ENCODE data around the gene OR13J1. TPM values are rescaled to one million over a fixed set of nuclear protein-coding genes. Genes with fewer than 3 reads are reported as not detected.

The OR13J1 gene
- total RNA-seq, 1 donor from 2014 or later, result not detected

DNA sequence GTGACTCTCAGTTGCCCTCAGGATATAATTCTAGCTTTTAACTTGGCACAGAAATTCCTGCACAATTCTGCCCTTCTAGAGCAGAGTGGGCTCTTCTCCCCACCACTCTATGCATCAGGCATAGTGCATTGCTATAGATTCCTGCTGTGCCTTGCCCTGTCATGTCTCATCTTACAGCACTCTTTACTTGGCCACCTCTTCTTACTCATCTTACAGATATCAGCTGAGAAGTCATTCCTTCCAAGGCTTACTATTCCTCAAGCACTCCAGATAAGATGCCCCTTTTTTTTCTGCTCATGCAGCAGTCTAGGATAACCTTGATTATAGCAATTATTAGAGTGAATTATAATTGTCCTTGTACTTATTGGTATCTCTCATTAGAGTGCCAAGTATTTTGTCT is 47.3 kb downstream of the OR13J1 start:
- H3K4me3 ChIP-seq (ENCODE audit: low read depth, low read length), result no peak overlapping the region
- DNase-seq (ENCODE audit: low read depth), result no peak
- TF ChIP-seq, protein P1, sequence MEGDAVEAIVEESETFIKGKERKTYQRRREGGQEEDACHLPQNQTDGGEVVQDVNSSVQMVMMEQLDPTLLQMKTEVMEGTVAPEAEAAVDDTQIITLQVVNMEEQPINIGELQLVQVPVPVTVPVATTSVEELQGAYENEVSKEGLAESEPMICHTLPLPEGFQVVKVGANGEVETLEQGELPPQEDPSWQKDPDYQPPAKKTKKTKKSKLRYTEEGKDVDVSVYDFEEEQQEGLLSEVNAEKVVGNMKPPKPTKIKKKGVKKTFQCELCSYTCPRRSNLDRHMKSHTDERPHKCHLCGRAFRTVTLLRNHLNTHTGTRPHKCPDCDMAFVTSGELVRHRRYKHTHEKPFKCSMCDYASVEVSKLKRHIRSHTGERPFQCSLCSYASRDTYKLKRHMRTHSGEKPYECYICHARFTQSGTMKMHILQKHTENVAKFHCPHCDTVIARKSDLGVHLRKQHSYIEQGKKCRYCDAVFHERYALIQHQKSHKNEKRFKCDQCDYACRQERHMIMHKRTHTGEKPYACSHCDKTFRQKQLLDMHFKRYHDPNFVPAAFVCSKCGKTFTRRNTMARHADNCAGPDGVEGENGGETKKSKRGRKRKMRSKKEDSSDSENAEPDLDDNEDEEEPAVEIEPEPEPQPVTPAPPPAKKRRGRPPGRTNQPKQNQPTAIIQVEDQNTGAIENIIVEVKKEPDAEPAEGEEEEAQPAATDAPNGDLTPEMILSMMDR (conservative IDR thresholded peaks at IDR 0.05; ENCODE audit: low read depth, low read length), result no peak

DNA sequence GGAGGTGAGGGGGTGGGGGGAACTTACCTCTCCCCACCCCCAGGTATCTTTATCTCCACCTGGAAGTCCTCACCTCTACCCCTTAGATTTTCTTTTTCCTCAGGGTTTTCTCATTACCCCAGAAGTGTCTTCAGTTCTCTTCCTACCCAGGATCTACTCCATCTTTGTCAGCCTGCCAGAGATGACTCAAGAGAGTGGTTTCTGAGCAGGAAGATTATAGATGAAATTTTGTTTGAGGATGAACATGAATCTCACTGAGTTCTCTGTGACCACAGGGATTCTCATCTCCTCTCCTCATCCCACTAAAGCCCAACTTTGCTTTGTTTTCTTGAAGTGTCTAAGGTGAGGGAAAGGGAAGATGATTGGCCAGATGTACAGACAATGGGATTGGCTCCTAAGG is 50.1 kb downstream of the OR13J1 start:
- TF ChIP-seq, protein P1 (conservative IDR thresholded peaks at IDR 0.05; ENCODE audit: low read depth, low read length), result no peak
- no peak for DNase-seq (ENCODE audit: low read depth)
- no peak overlapping the region for H3K4me3 ChIP-seq (ENCODE audit: low read depth, low read length)

Other genes starting within 250 kb of the OR13J1 start
- not detected in 2 replicates for gene SIT1, start 219.5 kb downstream of the OR13J1 start, total RNA-seq
- 3,154 and 10,636 TPM in 2 replicates for gene RMRP, start 212.4 kb downstream of the OR13J1 start, total RNA-seq
- 19.0 and 35.4 TPM in 2 replicates for gene CCDC107, start 212.1 kb downstream of the OR13J1 start, total RNA-seq
- 11.9 and 17.5 TPM in 2 replicates for gene ARHGEF39, start 205.2 kb downstream of the OR13J1 start, total RNA-seq
- 0.43 TPM in 1 of 2 replicates, not detected in the other for gene CA9, start 196.5 kb downstream of the OR13J1 start, total RNA-seq
- 265 and 267 TPM in 2 replicates for gene TPM2, start 180.5 kb downstream of the OR13J1 start, total RNA-seq
- gene TLN1, start 138.2 kb downstream of the OR13J1 start, total RNA-seq, result 114 and 177 TPM in 2 replicates
- 49.9 and 66.4 TPM in 2 replicates for gene CREB3, start 137.7 kb downstream of the OR13J1 start, total RNA-seq
- gene GBA2, start 121.2 kb downstream of the OR13J1 start, total RNA-seq, result 32.8 and 39.3 TPM in 2 replicates
- gene RGP1, start 121.1 kb downstream of the OR13J1 start, total RNA-seq, result 13.6 and 14.9 TPM in 2 replicates
- not detected in 2 replicates for gene MSMP, start 116.1 kb downstream of the OR13J1 start, total RNA-seq
- 7.3 and 11.0 TPM in 2 replicates for gene NPR2, start 78.8 kb downstream of the OR13J1 start, total RNA-seq
- gene SPAG8, start 58.1 kb downstream of the OR13J1 start, total RNA-seq, result 0.12 and 0.14 TPM in 2 replicates
- 25.9 and 32.5 TPM in 2 replicates for gene HINT2, start 55.4 kb downstream of the OR13J1 start, total RNA-seq
- gene FAM221B, start 41.7 kb downstream of the OR13J1 start, total RNA-seq, result not detected in 2 replicates
- 2.5 and 4.2 TPM in 2 replicates for gene TMEM8B, start 41.2 kb downstream of the OR13J1 start, total RNA-seq
- gene HRCT1, start 35.8 kb upstream of the OR13J1 start, total RNA-seq, result 0.58 TPM in 1 of 2 replicates, not detected in the other
- 0.29 TPM in 1 of 2 replicates, not detected in the other for gene SPAAR, start 39.1 kb upstream of the OR13J1 start, total RNA-seq
- gene OR2S2, start 87.8 kb upstream of the OR13J1 start, total RNA-seq, result not detected in 2 replicates
- 5.7 and 6.6 TPM in 2 replicates for gene RECK, start 166.5 kb upstream of the OR13J1 start, total RNA-seq

Data from epithelial cell of proximal tubule (primary cell).